ENCODE data around the gene CDC5L. TPM values are rescaled to one million over a fixed set of nuclear protein-coding genes. Genes with fewer than 3 reads are reported as not detected.

Gene CDC5L
- total and polyA plus RNA-seq, 4 experiments from 2014 or later = 9.8 to 22.4 (median 19.3) TPM

DNA sequence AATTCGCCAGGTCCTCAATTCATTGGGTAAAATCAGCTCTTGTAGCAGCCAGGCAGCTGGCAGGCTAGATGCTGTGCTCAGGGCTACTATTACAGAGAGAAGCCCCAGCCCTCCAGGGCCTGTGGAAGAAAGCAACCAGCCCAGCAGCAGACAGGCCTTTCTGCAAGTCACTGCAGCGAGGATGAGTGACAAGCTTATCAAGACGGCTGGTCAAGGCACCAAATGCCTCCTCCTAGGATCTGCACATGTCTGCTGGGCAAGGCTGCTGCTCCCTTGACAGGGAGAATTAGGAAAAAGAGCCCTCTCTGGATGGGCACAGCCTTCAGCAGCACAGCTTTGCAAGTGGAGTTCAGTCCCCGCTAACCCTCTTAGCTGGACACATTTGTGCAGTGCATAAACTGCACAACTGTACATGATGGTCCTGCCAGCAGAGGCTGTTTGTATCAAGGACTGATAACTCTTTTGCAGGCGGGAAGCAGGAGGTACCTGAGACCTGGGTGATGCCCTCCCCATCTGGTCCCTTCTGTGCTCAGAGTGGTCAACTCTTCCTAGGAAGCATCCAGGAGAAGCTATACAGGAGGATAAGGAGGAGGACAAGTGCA lies 89.9 kb downstream of the CDC5L start:
- DNase-seq = no peak
- Histone ChIP-seq H3K27ac (ENCODE audit: low read depth, low read length) (no peak overlapping the region), H3K4me1 (ENCODE audit: insufficient read depth, low read length) (peaks cover 6% of the 10 kb centered on the region), H3K36me3 (ENCODE audit: insufficient read depth, low read length) (no peaks in the 10 kb centered on the region), H3K27me3 (ENCODE audit: insufficient read depth, low read length) (no peaks in the 10 kb centered on the region), H3K4me3 (ENCODE audit: low read length in 2 of 2) (no peak overlapping the region), H3K9me3 (ENCODE audit: control insufficient read depth in 1 of 2, low read length in 2 of 2) (no peaks in the 10 kb centered on the region)
- Mint-ChIP-seq H3K27me3 (peaks cover 2 to 3% of the 10 kb centered on the region in 2 donors), H3K36me3 (no peaks in the 10 kb centered on the region), H3K9me3 (no peaks in the 10 kb centered on the region), H3K27ac (no peak overlapping the region), H3K4me3 (no peak overlapping the region), H3K4me1 (peaks cover 0 to 5% (median 2%) of the 10 kb centered on the region in 4 donors)
- intact Hi-C loops (cut with micrococcal nuclease) = loop anchor here (5.0 kb wide), 1 partner anchor 940 kb away; no protein-coding TSS in a partner anchor
- ChIA-PET CTCF (ENCODE audit: partially characterized antibody) (interaction anchor here (1.0 to 2.7 kb wide), 5 partner anchors 12 to 1445 kb away, joined by 3 to 18 read pairs (median 3); no protein-coding TSS in a partner anchor), POLR2A (ENCODE audit: partially characterized antibody) (no interaction called here)

DNA sequence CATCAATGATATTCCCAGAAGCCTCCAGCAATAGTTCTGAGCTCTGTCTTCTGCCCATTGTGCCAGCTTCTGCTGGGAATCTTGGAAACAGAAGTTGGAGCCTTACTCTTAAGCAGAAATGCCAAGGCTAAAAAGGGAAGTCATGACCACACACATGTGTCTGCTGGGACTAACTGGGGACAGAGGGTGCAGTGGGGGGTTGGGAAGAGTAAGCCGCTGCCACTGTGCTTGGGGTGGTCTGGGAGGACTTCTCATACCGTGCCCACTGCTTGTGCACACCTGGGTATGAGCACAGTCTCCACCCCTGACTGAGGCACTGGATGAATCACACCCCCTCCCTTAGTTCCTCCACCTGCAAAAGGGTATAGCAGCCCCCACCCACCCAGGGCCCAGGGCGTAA lies 90.7 kb downstream of the CDC5L start:
- no peak for DNase-seq
- Histone ChIP-seq H3K27me3 (ENCODE audit: insufficient read depth, low read length) (no peaks in the 10 kb centered on the region), H3K4me3 (ENCODE audit: low read length in 2 of 2) (no peak overlapping the region), H3K36me3 (ENCODE audit: insufficient read depth, low read length) (no peaks in the 10 kb centered on the region), H3K9me3 (ENCODE audit: control insufficient read depth in 1 of 2, low read length in 2 of 2) (no peaks in the 10 kb centered on the region), H3K4me1 (ENCODE audit: insufficient read depth, low read length) (peaks cover 6% of the 10 kb centered on the region), H3K27ac (ENCODE audit: low read depth, low read length) (no peak overlapping the region)
- ChIA-PET POLR2A (ENCODE audit: partially characterized antibody) (no interaction called here), CTCF (ENCODE audit: partially characterized antibody) (interaction anchor here (1.0 to 1.9 kb wide), 4 partner anchors 12 to 1444 kb away, joined by 3 to 5 read pairs (median 3); no protein-coding TSS in a partner anchor)
- intact Hi-C loops (cut with micrococcal nuclease) = loop anchor here (5.0 kb wide), 1 partner anchor 939 kb away; no protein-coding TSS in a partner anchor
- Mint-ChIP-seq H3K36me3 (no peaks in the 10 kb centered on the region), H3K4me3 (no peak overlapping the region), H3K27me3 (peaks cover 2 to 3% of the 10 kb centered on the region in 2 donors), H3K4me1 (peaks cover 0 to 5% (median 2%) of the 10 kb centered on the region in 4 donors), H3K27ac (no peak overlapping the region), H3K9me3 (no peaks in the 10 kb centered on the region)

GRCh38 chr6:44478591-44479254 lies 91.2 kb downstream of the CDC5L start:
- no peaks in the 10 kb centered on the region for H3K9me3 Mint-ChIP-seq
- H3K36me3 Mint-ChIP-seq = no peaks in the 10 kb centered on the region
- Histone ChIP-seq H3K27me3 (ENCODE audit: insufficient read depth, low read length) (no peaks in the 10 kb centered on the region), H3K9me3 (ENCODE audit: control insufficient read depth in 1 of 2, low read length in 2 of 2) (no peaks in the 10 kb centered on the region), H3K4me1 (ENCODE audit: insufficient read depth, low read length) (peaks cover 6% of the 10 kb centered on the region), H3K27ac (ENCODE audit: low read depth, low read length) (no peak overlapping the region), H3K36me3 (ENCODE audit: insufficient read depth, low read length) (no peaks in the 10 kb centered on the region), H3K4me3 (ENCODE audit: low read length in 2 of 2) (no peak overlapping the region)
- H3K4me3 Mint-ChIP-seq = no peak overlapping the region
- no peak for DNase-seq
- CTCF ChIA-PET (ENCODE audit: partially characterized antibody) = interaction anchor here (1.0 to 1.5 kb wide), 2 partner anchors 23 to 1236 kb away, joined by 3 read pairs; no protein-coding TSS in a partner anchor
- no peak overlapping the region for H3K27ac Mint-ChIP-seq
- intact Hi-C loops (cut with micrococcal nuclease) = loop anchor here (5.0 kb wide), 1 partner anchor 939 kb away; no protein-coding TSS in a partner anchor
- POLR2A ChIA-PET (ENCODE audit: partially characterized antibody) = no interaction called here
- peaks cover 2 to 4% of the 10 kb centered on the region in 2 donors for H3K27me3 Mint-ChIP-seq
- H3K4me1 Mint-ChIP-seq = peaks cover 0 to 5% (median 2%) of the 10 kb centered on the region in 4 donors

- no peaks in the 10 kb centered on the region for H3K9me3 ChIP-seq (ENCODE audit: control insufficient read depth in 1 of 2, low read length in 2 of 2)
- no peaks in the 10 kb centered on the region for H3K27me3 ChIP-seq (ENCODE audit: insufficient read depth, low read length)
- H3K4me1 ChIP-seq (ENCODE audit: insufficient read depth, low read length) = peaks cover 6% of the 10 kb centered on the region
- CTCF ChIA-PET (ENCODE audit: partially characterized antibody) = interaction anchor here (1.0 kb wide), 1 partner anchor 10 kb away, joined by 3 read pairs; no protein-coding TSS in a partner anchor
- peaks cover 2 to 4% of the 10 kb centered on the region in 2 donors for H3K27me3 Mint-ChIP-seq
- no peaks in the 10 kb centered on the region for H3K36me3 Mint-ChIP-seq
- no peaks in the 10 kb centered on the region for H3K9me3 Mint-ChIP-seq
- H3K27ac Mint-ChIP-seq = no peak overlapping the region
- POLR2A ChIA-PET (ENCODE audit: partially characterized antibody) = no interaction called here
- no peak overlapping the region for H3K4me3 Mint-ChIP-seq
- peaks cover 0 to 3% (median 2%) of the 10 kb centered on the region in 4 donors for H3K4me1 Mint-ChIP-seq
- intact Hi-C loops (cut with micrococcal nuclease) = no loop called here
- no peak overlapping the region for H3K27ac ChIP-seq (ENCODE audit: low read depth, low read length)
- no peaks in the 10 kb centered on the region for H3K36me3 ChIP-seq (ENCODE audit: insufficient read depth, low read length)
- no peak overlapping the region for H3K4me3 ChIP-seq (ENCODE audit: low read length in 2 of 2)
- DNase-seq = no peak
Observed at GRCh38 chr6:44480097-44480541, 92.6 kb downstream of the CDC5L start.

- intact Hi-C loops (cut with micrococcal nuclease) = no loop called here
- Histone ChIP-seq H3K27me3 (ENCODE audit: insufficient read depth, low read length) (no peaks in the 10 kb centered on the region), H3K36me3 (ENCODE audit: insufficient read depth, low read length) (no peaks in the 10 kb centered on the region), H3K27ac (ENCODE audit: low read depth, low read length) (no peak overlapping the region), H3K9me3 (ENCODE audit: control insufficient read depth in 1 of 2, low read length in 2 of 2) (no peaks in the 10 kb centered on the region), H3K4me3 (ENCODE audit: low read length in 2 of 2) (no peak overlapping the region), H3K4me1 (ENCODE audit: insufficient read depth, low read length) (no peaks in the 10 kb centered on the region)
- ChIA-PET POLR2A (ENCODE audit: partially characterized antibody) (no interaction called here), CTCF (ENCODE audit: partially characterized antibody) (no interaction called here)
- Mint-ChIP-seq H3K27ac (no peak overlapping the region), H3K4me3 (no peak overlapping the region), H3K36me3 (no peaks in the 10 kb centered on the region), H3K27me3 (peaks cover 2 to 4% of the 10 kb centered on the region in 2 donors), H3K4me1 (peaks cover 0 to 1% (median 0%) of the 10 kb centered on the region in 4 donors), H3K9me3 (no peaks in the 10 kb centered on the region)
- DNase-seq = no peak
Observed at GRCh38 chr6:44481056-44481455, 93.5 kb downstream of the CDC5L start.

DNA sequence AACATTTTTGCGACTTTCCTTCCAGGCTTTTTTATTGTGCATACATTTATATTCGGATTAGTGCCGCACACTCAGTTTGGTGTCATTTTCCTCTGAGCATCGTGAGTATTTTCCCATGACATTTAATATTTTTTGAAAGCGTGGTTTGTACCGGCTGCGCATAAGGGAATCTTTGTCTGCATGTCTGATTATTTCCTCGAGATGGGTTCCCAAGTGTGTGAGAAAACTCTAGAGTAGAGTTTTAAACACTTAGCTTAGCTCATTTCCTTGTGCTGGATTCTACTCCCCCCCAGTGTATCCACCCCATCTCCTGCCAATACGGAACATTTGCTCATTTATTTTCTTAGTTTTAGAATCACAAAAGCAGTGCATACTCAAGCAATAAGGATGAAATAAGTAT lies 94.3 kb downstream of the CDC5L start:
- Mint-ChIP-seq H3K9me3 (no peaks in the 10 kb centered on the region), H3K4me3 (no peak overlapping the region), H3K36me3 (no peaks in the 10 kb centered on the region), H3K27me3 (peaks cover 2 to 6% of the 10 kb centered on the region in 2 donors), H3K27ac (no peak overlapping the region), H3K4me1 (no peaks in the 10 kb centered on the region)
- POLR2A ChIA-PET (ENCODE audit: partially characterized antibody) = no interaction called here
- intact Hi-C loops (cut with micrococcal nuclease) = no loop called here
- H3K9me3 ChIP-seq (ENCODE audit: control insufficient read depth in 1 of 2, low read length in 2 of 2) = no peaks in the 10 kb centered on the region
- no peaks in the 10 kb centered on the region for H3K27me3 ChIP-seq (ENCODE audit: insufficient read depth, low read length)
- H3K27ac ChIP-seq (ENCODE audit: low read depth, low read length) = no peak overlapping the region
- no peak overlapping the region for H3K4me3 ChIP-seq (ENCODE audit: low read length in 2 of 2)
- CTCF ChIA-PET (ENCODE audit: partially characterized antibody) = no interaction called here
- H3K36me3 ChIP-seq (ENCODE audit: insufficient read depth, low read length) = no peaks in the 10 kb centered on the region
- no peak for DNase-seq
- H3K4me1 ChIP-seq (ENCODE audit: insufficient read depth, low read length) = no peaks in the 10 kb centered on the region

- H3K9me3 ChIP-seq (ENCODE audit: control insufficient read depth in 1 of 2, low read length in 2 of 2) = no peaks in the 10 kb centered on the region
- no peak overlapping the region for H3K27ac ChIP-seq (ENCODE audit: low read depth, low read length)
- H3K27me3 ChIP-seq (ENCODE audit: insufficient read depth, low read length) = no peaks in the 10 kb centered on the region
- H3K27me3 Mint-ChIP-seq = peaks cover 3 to 11% of the 10 kb centered on the region in 2 donors
- no peak overlapping the region for H3K27ac Mint-ChIP-seq
- intact Hi-C loops (cut with micrococcal nuclease) = no loop called here
- POLR2A ChIA-PET (ENCODE audit: partially characterized antibody) = no interaction called here
- no peaks in the 10 kb centered on the region for H3K36me3 Mint-ChIP-seq
- H3K4me1 Mint-ChIP-seq = no peaks in the 10 kb centered on the region
- DNase-seq = no peak
- H3K4me1 ChIP-seq (ENCODE audit: insufficient read depth, low read length) = no peaks in the 10 kb centered on the region
- H3K4me3 Mint-ChIP-seq = no peak overlapping the region
- peaks cover 0 to 4% (median 0%) of the 10 kb centered on the region in 8 donors for H3K9me3 Mint-ChIP-seq
- H3K36me3 ChIP-seq (ENCODE audit: insufficient read depth, low read length) = no peaks in the 10 kb centered on the region
- no peak overlapping the region for H3K4me3 ChIP-seq (ENCODE audit: low read length in 2 of 2)
- CTCF ChIA-PET (ENCODE audit: partially characterized antibody) = interaction anchor here (3.9 kb wide), 1 partner anchor 10 kb away, joined by 24 read pairs; no protein-coding TSS in a partner anchor
Observed at GRCh38 chr6:44485601-44486401, 98.3 kb downstream of the CDC5L start.

Measured in CD4-positive, alpha-beta memory T cell (primary cell).